Esophagus muscularis mucosa (tissue), 4 donors: ENCODE data around the gene HBZ. TPM values are rescaled to one million over a fixed set of nuclear protein-coding genes. Genes with fewer than 3 reads are reported as not detected.

Source experiments
- DNase-seq: peaks from one replicate; pipeline ENCODE4 v3.0.0-alpha.2; 2017; ENCODE audit errors: extremely low spot score
- H3K27ac ChIP-seq, 4 donors: fragments of 200-600 bp; sonication (generic); replicated peaks in 1 of 4; 1 replicate in 3 of 4; 2 replicates in 1 of 4; pipeline ENCODE4 v1.5.1; 2016 to 2019; ENCODE audit warnings: mild to moderate bottlenecking in 1 of 4
- H3K27me3 ChIP-seq, 4 donors: fragments of 200-600 bp; sonication (generic); one replicate each; pipeline versions ENCODE4 v1.5.1 to v1.6.0; 2016 to 2019
- H3K36me3 ChIP-seq, 4 donors: fragments of 200-600 bp; sonication (generic); one replicate each; pipeline ENCODE4 v1.5.1; 2016 to 2019
- H3K4me1 ChIP-seq, 4 donors: fragments of 200-600 bp; sonication (generic); one replicate each; pipeline ENCODE4 v1.5.1; 2016 to 2019
- H3K4me3 ChIP-seq, 4 donors: fragments of 200-600 bp; sonication (generic); 1 replicate in 2 of 4; 2 replicates in 2 of 4; pipeline ENCODE4 v1.5.1; 2016 to 2019; ENCODE audit warnings: mild to moderate bottlenecking in 4 of 4, moderate library complexity in 1 of 4
- H3K9me3 ChIP-seq, 4 donors: fragments of 200-600 bp; sonication (generic); 1 replicate in 3 of 4; 2 replicates in 1 of 4; pipeline ENCODE4 v1.5.1; 2016 to 2019
- CTCF ChIP-seq, 3 experiments: fragments of 200-600 bp in 2 of 3; fragments of 450-650 bp in 1 of 3; sonication (generic) in 2 of 3; IDR thresholded peaks; one replicate each; pipeline ENCODE4 v1.5.1; 2017 to 2019; ENCODE audit warnings: antibody characterized with exemption in 3 of 3, mild to moderate bottlenecking in 2 of 3, moderate library complexity in 1 of 3
- EP300 ChIP-seq: sonication (generic); formaldehyde crosslinking; IDR thresholded peaks from one replicate; pipeline ENCODE4 v1.6.1; 2017; ENCODE audit warnings: antibody characterized with exemption
- POLR2A ChIP-seq: fragments of 450-650 bp; IDR thresholded peaks from one replicate; pipeline ENCODE4 v1.6.1; 2017; ENCODE audit warnings: antibody characterized with exemption, moderate library complexity, mild to moderate bottlenecking, low read depth
- POLR2AphosphoS5 ChIP-seq, 2 donors: sonication (generic); formaldehyde crosslinking; IDR thresholded peaks; one replicate each; pipeline ENCODE4 v1.6.1; 2017; ENCODE audit warnings: antibody characterized with exemption in 2 of 2
- WGBS: methylation state at CpG from one replicate; pipeline ENCODE4 v1.1.5; 2018; 5-methylcytosine and 5-hydroxymethylcytosine counted together
- intact Hi-C: fragments of 100-400 bp; cut with DNase I; formaldehyde crosslinking; loops from one replicate; pipeline ENCODE4 v1.15.1; 2023
- total RNA-seq, 4 donors: library from RNA; depleted of rRNA; stranded (reverse); fragments of >200 nt; gene quantifications; one replicate each; pipeline versions ENCODE4 v1.1.0 to v1.2.1, GENCODE V29; 2016

Gene HBZ
- total RNA-seq: not detected

GRCh38 chr16:152141-153128 is at the start of gene HBZ:
Gene HBZ (plus strand): TSS chr16:152644. CDS start chr16:152910, 266 bp downstream.
- DNase-seq: no peak
- intact Hi-C loops: no loop called here
- TF ChIP-seq POLR2A: no peak
- no peak for TF ChIP-seq POLR2AphosphoS5 (IDR thresholded peaks at IDR 0.05)
- TF ChIP-seq CTCF (IDR thresholded peaks at IDR 0.05): no peak
- no peak for TF ChIP-seq EP300
- Histone ChIP-seq H3K4me3 (no peak within 1 kb of the TSS), H3K36me3 (no peaks in the 10 kb centered on the region), H3K4me1 (peaks cover 8 to 11% (median 10%) of the 10 kb centered on the region in 4 donors), H3K9me3 (no peaks in the 10 kb centered on the region), H3K27ac (no peak within 1 kb of the TSS), H3K27me3 (peaks cover 3 to 63% (median 28%) of the 10 kb centered on the region in 4 donors)
- WGBS: 64% methylated on average over 10 of the region's 17 CpGs

GRCh38 chr16:104355-104754 is 48.1 kb upstream of the HBZ start:
- 85% methylated on average over 5 of the region's 5 CpGs for WGBS
- H3K27ac ChIP-seq: no peak overlapping the region
- intact Hi-C loops: no loop called here
- TF ChIP-seq CTCF (IDR thresholded peaks at IDR 0.05) (no peak), POLR2AphosphoS5 (IDR thresholded peaks at IDR 0.05) (no peak), EP300 (no peak), POLR2A (no peak)
- peaks cover 11 to 50% (median 30%) of the 10 kb centered on the region in 4 donors for H3K36me3 ChIP-seq
- peaks cover 17 to 30% (median 26%) of the 10 kb centered on the region in 4 donors for H3K4me1 ChIP-seq
- no peak overlapping the region for H3K4me3 ChIP-seq
- DNase-seq: no peak
- H3K9me3 ChIP-seq: no peaks in the 10 kb centered on the region
- no peaks in the 10 kb centered on the region for H3K27me3 ChIP-seq

- Histone ChIP-seq H3K27me3 (no peaks in the 10 kb centered on the region), H3K36me3 (peaks cover 15 to 56% (median 32%) of the 10 kb centered on the region in 4 donors), H3K4me1 (peaks cover 17 to 30% (median 26%) of the 10 kb centered on the region in 4 donors), H3K4me3 (no peak overlapping the region), H3K9me3 (no peaks in the 10 kb centered on the region), H3K27ac (no peak overlapping the region)
- TF ChIP-seq EP300 (no peak), CTCF (IDR thresholded peaks at IDR 0.05) (no peak), POLR2A (no peak), POLR2AphosphoS5 (IDR thresholded peaks at IDR 0.05) (no peak)
- intact Hi-C loops: no loop called here
- DNase-seq: no peak
- 72% methylated on average over 3 of the region's 3 CpGs for WGBS
Measured at GRCh38 chr16:104928-105327, 47.5 kb upstream of the HBZ start.

- peaks cover 19 to 58% (median 35%) of the 10 kb centered on the region in 4 donors for H3K36me3 ChIP-seq
- DNase-seq: no peak
- intact Hi-C loops: no loop called here
Measured at GRCh38 chr16:105521-105920, 46.9 kb upstream of the HBZ start.

GRCh38 chr16:106623-107324 is 45.7 kb upstream of the HBZ start:
- no peak for DNase-seq
- intact Hi-C loops: loop anchor here (2.0 kb wide), 1 partner anchor 74 kb away; the partner anchor contains the start of gene HBQ1
- TF ChIP-seq CTCF (IDR thresholded peaks at IDR 0.05) (peak; percentile 67 to 83 (median 77)), EP300 (no peak), POLR2AphosphoS5 (IDR thresholded peaks at IDR 0.05) (peak in 1 of 2 donors; percentile 31)
- Histone ChIP-seq H3K27ac (no peak overlapping the region), H3K4me1 (peaks cover 9 to 20% (median 18%) of the 10 kb centered on the region in 4 donors), H3K36me3 (peaks cover 19 to 70% (median 47%) of the 10 kb centered on the region in 4 donors), H3K9me3 (no peaks in the 10 kb centered on the region), H3K4me3 (no peak overlapping the region), H3K27me3 (no peaks in the 10 kb centered on the region)
- WGBS: 41% methylated on average over 3 of the region's 6 CpGs

More at GRCh38 chr16:105521-105920, 46.9 kb upstream of the HBZ start:
- Histone ChIP-seq H3K27ac (no peak overlapping the region), H3K27me3 (no peaks in the 10 kb centered on the region), H3K4me1 (peaks cover 17 to 30% (median 26%) of the 10 kb centered on the region in 4 donors), H3K9me3 (no peaks in the 10 kb centered on the region), H3K4me3 (no peak overlapping the region)
- WGBS: 94% methylated on average over 6 of the region's 6 CpGs
- TF ChIP-seq EP300: no peak
